Activated CD4-positive, alpha-beta T cell treated with anti-CD3 and anti-CD28 coated beads, Interleukin-2, Interleukin-4, amounts not matched to agents 100 ng/mL and 50 ng/mL, durations not matched to agents 16 hours and 8 hours (primary cell): ENCODE measurements around the gene SCAPER.
A peak's percentile ranks its signal among the peaks of the same experiment; 100 is the strongest.

ENCODE experiments used
- DNase-seq: peaks from one replicate; pipeline ENCODE4 v3.0.0-alpha.2; 2020; ENCODE audit warnings: low spot score

Gene SCAPER

GRCh38 chr15:76426941-76427340 lies 478.2 kb downstream of the SCAPER start:
- no peak for DNase-seq

GRCh38 chr15:76418352-76419140 lies 486.6 kb downstream of the SCAPER start:
- no peak for DNase-seq

- DNase-seq = no peak
Measured at GRCh38 chr15:76401285-76401684, 503.9 kb downstream of the SCAPER start.

- no peak for DNase-seq
Measured at GRCh38 chr15:76398317-76399104, 506.6 kb downstream of the SCAPER start.

- DNase-seq = no peak
Measured at GRCh38 chr15:76393614-76394013, 511.5 kb downstream of the SCAPER start.

- DNase-seq = no peak
Measured at GRCh38 chr15:76391847-76392246, 513.3 kb downstream of the SCAPER start.

- DNase-seq = no peak
Measured at GRCh38 chr15:76391309-76391708, 513.8 kb downstream of the SCAPER start.

- no peak for DNase-seq
Measured at GRCh38 chr15:76390571-76390970, 514.6 kb downstream of the SCAPER start.

GRCh38 chr15:76386926-76387325 lies 518.2 kb downstream of the SCAPER start:
- DNase-seq = no peak

GRCh38 chr15:76386178-76386577 lies 519.0 kb downstream of the SCAPER start:
- DNase-seq = no peak

GRCh38 chr15:76384409-76384808 lies 520.7 kb downstream of the SCAPER start:
- no peak for DNase-seq

GRCh38 chr15:76382987-76383728 lies 522.0 kb downstream of the SCAPER start:
- DNase-seq = peak; percentile 25

GRCh38 chr15:76381366-76381765 lies 523.8 kb downstream of the SCAPER start:
- no peak for DNase-seq

GRCh38 chr15:76380249-76380648 lies 524.9 kb downstream of the SCAPER start:
- no peak for DNase-seq

- no peak for DNase-seq
Measured at GRCh38 chr15:76378691-76379090, 526.4 kb downstream of the SCAPER start.

GRCh38 chr15:76377751-76378150 lies 527.4 kb downstream of the SCAPER start:
- DNase-seq = no peak

GRCh38 chr15:76377217-76377616 lies 527.9 kb downstream of the SCAPER start:
- no peak for DNase-seq

GRCh38 chr15:76376816-76377215 lies 528.3 kb downstream of the SCAPER start:
- no peak for DNase-seq

- DNase-seq = no peak
Measured at GRCh38 chr15:76376029-76376428, 529.1 kb downstream of the SCAPER start.

- DNase-seq = no peak
Measured at GRCh38 chr15:76368122-76368621, 537.0 kb downstream of the SCAPER start.

- no peak for DNase-seq
Measured at GRCh38 chr15:76366714-76367113, 538.4 kb downstream of the SCAPER start.

GRCh38 chr15:76363251-76363650 lies 541.9 kb downstream of the SCAPER start:
- DNase-seq = no peak
